SK-N-MC (cell line): ENCODE measurements around the gene RBBP8NL.

Experiments used
- EZH2 ChIP-seq: fragments of 200-600 bp; sonication (generic); IDR thresholded peaks from one replicate; pipeline ENCODE4 v1.6.1; 2017; ENCODE audit warnings: antibody characterized with exemption
- POLR2AphosphoS5 ChIP-seq: IDR thresholded peaks from 2 replicates; pipeline ENCODE4 v1.6.1; 2012; ENCODE audit warnings: mild to moderate bottlenecking, low read depth, low read length, borderline replicate concordance

GRCh38 chr20:62366370-62367135 lies 60.8 kb downstream of the RBBP8NL start:
- TF ChIP-seq EZH2: no peak
- TF ChIP-seq POLR2AphosphoS5: no peak
